ENCODE measurements around the gene SLX4.

DNA sequence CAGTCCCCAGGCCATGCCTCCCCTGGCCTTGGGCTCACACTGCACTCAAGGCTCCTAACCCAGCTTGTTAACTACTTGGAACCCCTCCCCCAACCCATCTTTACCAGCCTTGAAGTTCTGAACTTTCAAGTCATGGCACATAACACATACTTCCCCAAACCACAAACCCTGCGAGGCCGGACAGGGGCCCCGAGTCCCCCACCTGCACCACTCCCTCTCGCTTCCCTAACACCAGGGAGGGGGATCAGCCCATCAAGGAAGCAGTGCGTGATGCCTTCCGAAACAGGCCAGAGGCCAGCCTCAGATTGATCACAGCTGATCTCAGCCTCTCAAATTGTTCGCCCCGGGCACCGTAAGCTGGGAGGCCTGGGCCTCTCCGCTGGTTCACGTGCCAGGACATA, 31.2 kb downstream of the SLX4 start:
- TF ChIP-seq CTCF (conservative IDR thresholded peaks at IDR 0.05; ENCODE audit: low read depth, low read length) (no peak), EZH2phosphoT487 (IDR thresholded peaks at IDR 0.05; ENCODE audit: borderline replicate concordance, low read length) (no peak), EZH2 (IDR thresholded peaks at IDR 0.05; ENCODE audit: low read length, unreplicated experiment) (no peak)

All from PC-3 (cell line).